Endometrial microvascular endothelial cells (primary cell): ENCODE data around the gene ASB1. TPM values are rescaled to one million over a fixed set of nuclear protein-coding genes. Genes with fewer than 3 reads are reported as not detected.

Experiments used
- in situ Hi-C: cut with HindIII; loops from 2 replicates; pipeline ENCODE4 v1.10.0; 2017; ENCODE audit warnings: low sequenced_read_pairs, low pct_unique_long_range_greater_than_20kb; ENCODE audit errors: inconsistent ontology term
- total RNA-seq: library from RNA; depleted of rRNA; stranded (reverse); fragments of >200 nt; gene quantifications from one replicate; pipeline ENCODE4 v1.2.3, GENCODE V29; 2015; ENCODE audit errors: inconsistent ontology term

Gene ASB1
- total RNA-seq, 1 donor from 2014 or later: 19.0 TPM

- in situ Hi-C loops: no loop called here
Observed at GRCh38 chr2:238483656-238484055, 56.9 kb downstream of the ASB1 start.

GRCh38 chr2:238484522-238485452 is 58.1 kb downstream of the ASB1 start:
- in situ Hi-C loops: no loop called here

- in situ Hi-C loops: no loop called here
Observed at GRCh38 chr2:238486123-238486848, 59.6 kb downstream of the ASB1 start.

- in situ Hi-C loops: no loop called here
Observed at GRCh38 chr2:238487134-238487533, 60.4 kb downstream of the ASB1 start.

- in situ Hi-C loops: no loop called here
Observed at GRCh38 chr2:238487652-238488346, 61.1 kb downstream of the ASB1 start.

- in situ Hi-C loops: no loop called here
Observed at GRCh38 chr2:238488347-238488826, 61.7 kb downstream of the ASB1 start.

DNA sequence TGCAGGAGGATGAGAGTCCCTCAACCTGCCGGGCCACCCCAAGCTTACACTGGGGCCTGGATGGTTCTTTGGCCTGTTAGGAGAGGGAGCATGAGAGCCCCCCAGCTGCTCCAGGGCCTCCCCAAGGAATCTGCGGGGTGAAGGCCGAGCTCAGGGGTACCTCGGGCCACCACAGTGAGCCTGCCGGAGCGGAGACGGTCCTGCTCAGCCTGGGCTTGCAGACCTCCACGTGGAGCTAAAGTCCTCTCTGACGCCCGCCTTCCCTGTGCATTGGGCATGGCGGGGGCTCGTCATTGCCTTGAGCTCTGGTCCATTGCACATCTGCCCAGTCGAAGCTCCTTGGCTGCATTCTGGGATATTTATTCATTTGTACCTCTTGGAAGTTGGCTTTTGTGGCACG is 62.7 kb downstream of the ASB1 start:
- in situ Hi-C loops: no loop called here

DNA sequence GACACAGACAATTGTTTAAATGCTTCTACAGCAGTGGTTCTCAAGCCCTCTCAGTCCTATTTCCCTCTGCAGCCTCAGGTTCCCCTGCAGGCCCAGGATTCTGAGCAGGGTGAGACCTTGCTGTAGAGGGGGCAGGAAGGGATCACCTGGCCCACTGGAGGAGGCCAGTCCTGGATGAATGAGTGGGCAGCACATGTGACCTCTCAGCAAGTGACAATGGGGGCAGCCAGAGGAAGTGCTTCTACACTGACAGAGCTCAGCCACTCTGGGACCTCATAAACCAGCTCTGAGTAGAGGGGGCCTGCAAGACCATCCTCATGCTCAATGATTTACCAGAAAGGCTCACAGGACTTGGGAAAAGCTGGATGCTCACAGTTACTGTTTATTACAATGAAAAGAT is 63.2 kb downstream of the ASB1 start:
- in situ Hi-C loops: no loop called here

DNA sequence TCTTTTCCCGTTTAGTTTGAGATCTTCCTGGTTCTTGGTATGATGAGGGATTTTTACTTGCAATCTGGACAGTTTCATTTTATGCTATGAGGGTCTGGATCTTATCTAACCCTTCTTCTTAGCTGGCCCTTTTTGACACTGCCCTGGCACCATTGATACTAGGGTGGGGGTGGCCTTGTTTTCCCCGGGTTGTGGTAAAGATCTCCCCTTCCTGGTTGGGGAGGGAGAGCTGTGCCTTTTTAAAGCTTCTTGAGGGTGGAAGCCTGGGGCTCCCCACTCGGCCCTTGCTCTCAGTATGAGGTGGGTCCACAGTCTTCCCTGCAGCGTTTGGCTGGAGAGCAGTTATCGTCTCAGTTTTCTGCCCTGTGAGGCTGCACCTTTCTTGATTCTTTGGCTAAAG is 66.1 kb downstream of the ASB1 start:
- in situ Hi-C loops: no loop called here

DNA sequence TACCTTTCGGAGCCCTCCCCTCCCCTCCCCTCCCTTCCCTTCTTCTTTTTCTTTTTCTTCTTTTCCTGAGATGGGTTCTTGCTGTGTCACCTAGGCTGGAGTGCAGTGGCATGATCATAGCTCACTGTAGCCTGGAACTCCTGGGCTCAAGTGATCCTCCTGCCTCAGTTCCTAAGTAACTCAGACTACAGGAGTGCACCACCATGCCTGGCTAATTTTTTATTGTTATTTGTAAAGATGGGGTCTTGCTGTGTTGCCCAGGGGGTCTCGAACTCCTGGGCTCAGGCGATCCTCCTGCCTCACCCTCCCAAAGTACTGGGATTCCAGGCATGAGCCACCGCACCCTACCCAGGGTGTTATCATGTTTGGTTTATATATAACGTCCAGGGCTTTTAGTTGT is 66.7 kb downstream of the ASB1 start:
- in situ Hi-C loops: no loop called here

- in situ Hi-C loops: no loop called here
Observed at GRCh38 chr2:238493880-238494572, 67.3 kb downstream of the ASB1 start.

GRCh38 chr2:238494573-238494961 is 67.8 kb downstream of the ASB1 start:
- in situ Hi-C loops: no loop called here

GRCh38 chr2:238495422-238495821 is 68.7 kb downstream of the ASB1 start:
- in situ Hi-C loops: no loop called here

DNA sequence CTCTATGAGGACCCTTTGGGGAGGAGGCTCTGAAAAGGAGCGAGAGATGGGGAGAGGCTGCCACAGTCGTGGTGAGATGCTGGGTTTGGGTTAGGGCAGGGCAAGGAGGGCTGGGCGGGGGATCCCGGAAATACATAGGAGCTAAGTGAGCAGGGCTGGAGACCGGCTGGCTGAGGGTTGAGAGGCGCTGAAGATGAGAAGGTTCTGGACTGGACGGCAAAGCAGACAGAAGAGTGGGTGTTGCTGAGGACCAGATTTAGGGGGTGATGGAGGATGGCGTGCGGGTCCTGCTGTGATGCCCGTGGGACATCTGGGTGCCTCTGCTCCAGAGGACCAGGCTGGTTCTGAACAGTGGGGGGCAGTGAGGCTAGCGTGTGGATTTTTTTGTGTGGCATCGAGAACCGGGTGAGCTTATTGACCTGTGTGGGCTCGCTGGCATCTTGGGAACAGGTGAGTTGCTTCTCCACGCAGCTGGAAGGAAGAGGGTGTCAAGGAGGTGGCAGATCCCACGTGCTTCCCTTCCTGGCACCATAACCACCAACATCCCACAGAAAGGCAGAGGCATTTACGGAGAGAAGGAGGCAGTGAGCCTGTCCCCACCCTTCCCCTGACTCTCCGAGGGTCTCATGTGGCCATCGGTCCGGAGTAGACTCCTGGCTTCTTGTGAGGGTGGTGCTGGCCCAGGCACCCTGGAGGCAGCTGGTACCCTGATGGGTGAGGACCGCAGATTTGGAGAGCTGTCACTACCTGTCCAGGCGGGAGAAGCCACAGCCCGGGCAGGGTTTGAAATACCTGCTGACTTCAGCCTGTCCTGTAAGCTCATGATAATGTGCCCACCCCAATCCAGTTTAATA is 70.3 kb downstream of the ASB1 start:
- in situ Hi-C loops: no loop called here

GRCh38 chr2:238497610-238498005 is 70.9 kb downstream of the ASB1 start:
- in situ Hi-C loops: no loop called here

DNA sequence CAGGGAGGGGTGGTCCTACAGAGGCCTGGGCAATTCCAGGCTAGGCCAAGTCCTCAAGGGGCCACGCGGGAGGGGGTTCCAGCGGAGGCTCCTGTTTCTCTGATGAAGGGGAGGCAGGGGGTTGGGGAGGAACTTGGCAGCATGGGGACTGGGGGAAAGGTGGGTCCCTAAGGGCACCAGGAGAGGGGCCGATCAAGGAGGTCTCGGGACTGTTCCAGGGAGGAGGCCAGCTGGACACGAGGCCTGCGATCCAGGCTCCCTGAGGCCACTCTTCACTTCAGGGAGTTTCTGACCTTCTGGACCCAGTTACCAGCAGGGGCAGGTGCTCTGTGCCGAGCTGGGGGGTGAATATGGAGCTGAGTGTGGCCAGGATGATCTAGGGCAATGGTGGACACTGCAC is 71.5 kb downstream of the ASB1 start:
- in situ Hi-C loops: no loop called here

DNA sequence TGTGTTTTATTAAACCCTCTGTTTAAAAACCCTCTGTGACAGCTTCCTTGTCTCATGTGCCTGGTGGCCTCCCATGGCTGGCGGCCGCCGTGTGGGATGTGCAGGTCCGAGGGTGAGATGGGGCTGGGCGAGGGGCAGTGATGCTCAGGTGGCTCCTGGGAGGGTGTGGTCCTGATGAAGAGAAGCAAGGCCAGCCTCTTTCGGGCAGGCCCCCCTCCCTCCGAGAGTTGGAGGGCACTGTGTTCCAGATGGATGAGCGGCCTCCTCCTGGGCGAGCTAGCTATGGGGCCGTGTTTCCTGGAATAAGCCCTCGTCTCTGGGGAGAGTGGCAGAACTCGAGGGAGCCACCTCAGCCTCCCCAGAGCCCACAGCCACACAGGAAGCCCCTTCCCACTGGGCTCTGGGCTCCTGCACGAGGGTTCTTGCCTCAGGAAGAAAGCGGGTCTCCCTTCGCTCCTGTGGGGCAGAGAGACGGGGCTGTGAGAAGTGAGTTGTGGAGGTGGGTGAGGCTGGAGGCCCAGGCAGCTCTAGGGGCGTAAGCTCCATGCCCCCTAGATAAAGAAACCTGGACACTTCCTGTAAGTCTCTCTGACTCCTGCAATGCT is 72.1 kb downstream of the ASB1 start:
- in situ Hi-C loops: no loop called here
